DND-41 (cell line): Measurements from ENCODE around the gene DVL1.

Source experiments
- ATAC-seq: fragments of 200-7000 bp; cut with Tn5 transposase; 3 replicates; pipeline ENCODE4 v1.9.1; 2021; ENCODE audit warnings: low read depth; ENCODE audit not compliant: insufficient read depth
- DNase-seq: peaks from one replicate; pipeline ENCODE4 v3.0.0-alpha.2; 2020
- H2AFZ ChIP-seq: 2 replicates; pipeline ENCODE4 v1.6.0; 2012; ENCODE audit warnings: low read depth, low read length
- H3K27ac ChIP-seq: 2 replicates; pipeline ENCODE4 v1.5.1; 2012; ENCODE audit warnings: low read length, inconsistent platforms
- H3K27me3 ChIP-seq: fragments of 200-600 bp; sonication (generic); 2 replicates; pipeline ENCODE4 v1.6.0; 2012; ENCODE audit warnings: low read length, mild to moderate bottlenecking, inconsistent platforms; ENCODE audit not compliant: insufficient read depth, poor library complexity
- H3K36me3 ChIP-seq: 2 replicates; pipeline ENCODE4 v1.5.1; 2012; ENCODE audit warnings: low read length, inconsistent platforms; ENCODE audit not compliant: insufficient read depth
- H3K4me1 ChIP-seq: 2 replicates; pipeline ENCODE4 v1.5.1; 2012; ENCODE audit warnings: mild to moderate bottlenecking, low read length; ENCODE audit not compliant: insufficient read depth
- H3K4me2 ChIP-seq: 2 replicates; pipeline ENCODE4 v1.6.0; 2012; ENCODE audit warnings: mild to moderate bottlenecking, moderate library complexity, low read length, inconsistent platforms; ENCODE audit not compliant: insufficient read depth
- H3K4me3 ChIP-seq, 2 experiments: fragments of 200-600 bp in 1 of 2; shearing (Covaris generic) in 1 of 2; 2 replicates each; pipeline ENCODE4 v1.5.1; 2012 to 2016; ENCODE audit warnings: inconsistent platforms in 2 of 2, low read length in 2 of 2, mild to moderate bottlenecking in 2 of 2, low read depth in 1 of 2, moderate library complexity in 1 of 2
- H3K79me2 ChIP-seq: 2 replicates; pipeline ENCODE4 v1.6.0; 2012; ENCODE audit warnings: low read length, inconsistent platforms; ENCODE audit not compliant: insufficient read depth
- H3K9ac ChIP-seq: 2 replicates; pipeline ENCODE4 v1.6.0; 2012; ENCODE audit warnings: low read depth, mild to moderate bottlenecking, inconsistent platforms, low read length, moderate library complexity
- H3K9me3 ChIP-seq: 2 replicates; pipeline ENCODE4 v1.5.1; 2012; ENCODE audit warnings: low read length, moderate library complexity, mild to moderate bottlenecking, inconsistent platforms; ENCODE audit not compliant: insufficient read depth, severe bottlenecking
- H4K20me1 ChIP-seq: 2 replicates; pipeline ENCODE4 v1.6.0; 2012; ENCODE audit warnings: low read length; ENCODE audit not compliant: insufficient read depth
- CTCF ChIP-seq: IDR thresholded peaks from 2 replicates; pipeline ENCODE4 v1.5.1; 2012; ENCODE audit warnings: borderline replicate concordance, low read length, moderate library complexity, mild to moderate bottlenecking; ENCODE audit not compliant: poor library complexity, severe bottlenecking; ENCODE audit errors: extremely low read depth
- EZH2 ChIP-seq: IDR thresholded peaks from 3 replicates; pipeline ENCODE4 v1.6.1; 2012; ENCODE audit warnings: borderline replicate concordance, low read depth, mild to moderate bottlenecking, moderate library complexity, low read length, inconsistent platforms; ENCODE audit not compliant: severe bottlenecking

The DVL1 gene

GRCh38 chr1:1380860-1381259 is 31.6 kb upstream of the DVL1 start:
- Histone ChIP-seq H3K27me3 (no peaks in the 10 kb centered on the region), H3K36me3 (peaks cover 6% of the 10 kb centered on the region), H2AFZ (no peak overlapping the region), H3K9me3 (no peaks in the 10 kb centered on the region), H3K4me1 (peaks cover 10% of the 10 kb centered on the region), H3K79me2 (peaks cover 4% of the 10 kb centered on the region; the same call in 1 of the 2 replicates), H3K27ac (no peak overlapping the region), H4K20me1 (peaks cover 2% of the 10 kb centered on the region), H3K4me2 (no peak overlapping the region), H3K4me3 (no peak overlapping the region), H3K9ac (no peak overlapping the region)
- TF ChIP-seq CTCF (no peak), EZH2 (no peak)
- DNase-seq (no peak), ATAC-seq (no peak)

- DNase-seq (no peak), ATAC-seq (no peak)
- Histone ChIP-seq H3K9ac (no peak overlapping the region), H3K79me2 (peaks cover 30% of the 10 kb centered on the region), H3K9me3 (no peaks in the 10 kb centered on the region), H4K20me1 (peaks cover 16% of the 10 kb centered on the region), H3K4me2 (no peak overlapping the region), H3K36me3 (peaks cover 17% of the 10 kb centered on the region), H3K27ac (no peak overlapping the region), H3K27me3 (no peaks in the 10 kb centered on the region), H2AFZ (no peak overlapping the region), H3K4me3 (no peak overlapping the region), H3K4me1 (peaks cover 29% of the 10 kb centered on the region)
- TF ChIP-seq CTCF (no peak), EZH2 (no peak)
These were observed 28.5 kb upstream of the DVL1 start for GRCh38 chr1:1377540-1378205.

GRCh38 chr1:1376551-1377226 is 27.5 kb upstream of the DVL1 start:
- Histone ChIP-seq H3K4me1 (peaks cover 39% of the 10 kb centered on the region), H3K4me2 (peak overlapping the region; percentile 89), H3K79me2 (peaks cover 30% of the 10 kb centered on the region), H3K9me3 (no peaks in the 10 kb centered on the region), H4K20me1 (peaks cover 23% of the 10 kb centered on the region), H3K9ac (peak overlapping the region; percentile 100), H2AFZ (no peak overlapping the region), H3K36me3 (peaks cover 23% of the 10 kb centered on the region), H3K27me3 (no peaks in the 10 kb centered on the region), H3K27ac (peak overlapping the region; percentile 93), H3K4me3 (peak overlapping the region in 1 of 2 experiments; percentile 94; a peak in 2 of 4 replicates)
- TF ChIP-seq EZH2 (no peak), CTCF (no peak)
- DNase-seq (no peak), ATAC-seq (no peak)
